Astrocyte of the cerebellum (primary cell): Measurements from ENCODE around the gene PEX3.

ENCODE experiments used
- DNase-seq: peaks from one replicate; pipeline ENCODE4 v3.0.0-alpha.2; 2011; ENCODE audit warnings: low read depth
- H3K4me3 ChIP-seq: 2 replicates; pipeline ENCODE4 v1.5.1; 2011; ENCODE audit warnings: mild to moderate bottlenecking, low read depth, low read length, moderate library complexity
- CTCF ChIP-seq: IDR thresholded peaks from 2 replicates; pipeline ENCODE4 v1.5.1; 2012; ENCODE audit warnings: low read length, low read depth, moderate library complexity, mild to moderate bottlenecking; ENCODE audit errors: missing control alignments
- in situ Hi-C: cut with HindIII; loops from 2 replicates; pipeline ENCODE4 v1.10.0; 2017; ENCODE audit warnings: low sequenced_read_pairs

PEX3 gene

GRCh38 chr6:143516690-143517446 lies 66.3 kb downstream of the PEX3 start:
- no peak for TF ChIP-seq CTCF
- DNase-seq: no peak
- no peak overlapping the region for H3K4me3 ChIP-seq
- in situ Hi-C loops: no loop called here

- in situ Hi-C loops: no loop called here
- no peak overlapping the region for H3K4me3 ChIP-seq
- no peak for TF ChIP-seq CTCF
- no peak for DNase-seq
These were observed 66.8 kb downstream of the PEX3 start for GRCh38 chr6:143517447-143517773.

- in situ Hi-C loops: no loop called here
- DNase-seq: no peak
- TF ChIP-seq CTCF: no peak
- no peak overlapping the region for H3K4me3 ChIP-seq
These were observed 71.5 kb downstream of the PEX3 start for GRCh38 chr6:143522039-143522600.

- in situ Hi-C loops: no loop called here
- H3K4me3 ChIP-seq: no peak overlapping the region
- DNase-seq: no peak
- no peak for TF ChIP-seq CTCF
These were observed 74.8 kb downstream of the PEX3 start for GRCh38 chr6:143525356-143525755.

GRCh38 chr6:143527677-143528076 lies 77.1 kb downstream of the PEX3 start:
- H3K4me3 ChIP-seq: no peak overlapping the region
- DNase-seq: no peak
- no peak for TF ChIP-seq CTCF
- in situ Hi-C loops: no loop called here

GRCh38 chr6:143528164-143528811 lies 77.7 kb downstream of the PEX3 start:
- no peak for DNase-seq
- no peak overlapping the region for H3K4me3 ChIP-seq
- no peak for TF ChIP-seq CTCF
- in situ Hi-C loops: no loop called here
